ENCODE results near the gene FAM78B. TPM values are rescaled to one million over a fixed set of nuclear protein-coding genes. Genes with fewer than 3 reads are reported as not detected.
A peak's percentile ranks its signal among the peaks of the same experiment; 100 is the strongest.

The FAM78B gene
- total RNA-seq, 1 donor from 2014 or later: 2.9 TPM

- H3K36me3 Mint-ChIP-seq: no peaks in the 10 kb centered on the region
- H3K27ac Mint-ChIP-seq: no peak overlapping the region
- H3K9me3 Mint-ChIP-seq: no peaks in the 10 kb centered on the region
- peaks cover 9% of the 10 kb centered on the region for H3K4me1 Mint-ChIP-seq (ENCODE audit: unreplicated experiment)
- H3K4me3 Mint-ChIP-seq: no peak overlapping the region
- H3K27me3 Mint-ChIP-seq: peaks cover 53% of the 10 kb centered on the region
- DNase-seq (ENCODE audit: extremely low spot score, unreplicated experiment): no peak
- no peak for TF ChIP-seq CTCF (conservative IDR thresholded peaks at IDR 0.05)
Observed at GRCh38 chr1:166170075-166170474, 3.3 kb upstream of the FAM78B start.

- no peak for DNase-seq (ENCODE audit: extremely low spot score, unreplicated experiment)
- peaks cover 9% of the 10 kb centered on the region for H3K4me1 Mint-ChIP-seq (ENCODE audit: unreplicated experiment)
- H3K27ac Mint-ChIP-seq: no peak overlapping the region
- no peak for TF ChIP-seq CTCF (conservative IDR thresholded peaks at IDR 0.05)
- no peaks in the 10 kb centered on the region for H3K9me3 Mint-ChIP-seq
- no peak overlapping the region for H3K4me3 Mint-ChIP-seq
- H3K27me3 Mint-ChIP-seq: peaks cover 58% of the 10 kb centered on the region
- H3K36me3 Mint-ChIP-seq: no peaks in the 10 kb centered on the region
Observed at GRCh38 chr1:166169182-166169581, 2.4 kb upstream of the FAM78B start.

- H3K4me1 Mint-ChIP-seq (ENCODE audit: unreplicated experiment): peaks cover 9% of the 10 kb centered on the region
- H3K9me3 Mint-ChIP-seq: no peaks in the 10 kb centered on the region
- TF ChIP-seq CTCF (conservative IDR thresholded peaks at IDR 0.05): no peak
- peak overlapping the region; percentile 17 for H3K27ac Mint-ChIP-seq
- H3K27me3 Mint-ChIP-seq: peaks cover 75% of the 10 kb centered on the region
- no peaks in the 10 kb centered on the region for H3K36me3 Mint-ChIP-seq
- peak overlapping the region; percentile 86 for H3K4me3 Mint-ChIP-seq
- no peak for DNase-seq (ENCODE audit: extremely low spot score, unreplicated experiment)
Observed at GRCh38 chr1:166167572-166167925, 748 bp upstream of the FAM78B start.

- H3K9me3 Mint-ChIP-seq: no peaks in the 10 kb centered on the region
- DNase-seq (ENCODE audit: extremely low spot score, unreplicated experiment): peak; percentile 68
- H3K4me1 Mint-ChIP-seq (ENCODE audit: unreplicated experiment): peaks cover 9% of the 10 kb centered on the region
- peaks cover 87% of the 10 kb centered on the region for H3K27me3 Mint-ChIP-seq
- no peak overlapping the region for H3K4me3 Mint-ChIP-seq
- no peak overlapping the region for H3K27ac Mint-ChIP-seq
- no peak for TF ChIP-seq CTCF (conservative IDR thresholded peaks at IDR 0.05)
- no peaks in the 10 kb centered on the region for H3K36me3 Mint-ChIP-seq
Observed at GRCh38 chr1:166166329-166166697, 488 bp downstream of the FAM78B start.

- Mint-ChIP-seq H3K4me1 (ENCODE audit: unreplicated experiment) (peaks cover 9% of the 10 kb centered on the region), H3K9me3 (no peaks in the 10 kb centered on the region)
- DNase-seq (ENCODE audit: extremely low spot score, unreplicated experiment): no peak
Observed at GRCh38 chr1:166165661-166166328, 1.0 kb downstream of the FAM78B start.

More at GRCh38 chr1:166165661-166166328, 1.0 kb downstream of the FAM78B start:
- peaks cover 85% of the 10 kb centered on the region for H3K27me3 Mint-ChIP-seq
- H3K4me3 Mint-ChIP-seq: peak overlapping the region; percentile 88
- peak overlapping the region; percentile 56 for H3K27ac Mint-ChIP-seq
- no peak for TF ChIP-seq CTCF (conservative IDR thresholded peaks at IDR 0.05)
- no peaks in the 10 kb centered on the region for H3K36me3 Mint-ChIP-seq

Data from type B pancreatic cell (in vitro differentiated cells).